Smooth muscle cell (in vitro differentiated cells): Measurements from ENCODE around the gene VILL. TPM values are rescaled to one million over a fixed set of nuclear protein-coding genes. Genes with fewer than 3 reads are reported as not detected.

Source experiments
- DNase-seq: peaks from one replicate; lab custom pipeline; 2025; ENCODE audit not compliant: unreplicated experiment; lab: John Stamatoyannopoulos, UW
- H2AFZ ChIP-seq: fragments of 200-600 bp; sonication (generic); 2 replicates; pipeline ENCODE4 v1.6.0; 2016; ENCODE audit warnings: antibody characterized with exemption, low read depth, mild to moderate bottlenecking
- H3F3A ChIP-seq: fragments of 200-600 bp; sonication (generic); 2 replicates; pipeline ENCODE4 v1.6.0; 2017; ENCODE audit warnings: antibody characterized with exemption, low read depth
- H3K27ac ChIP-seq: fragments of 200-600 bp; sonication (generic); 2 replicates; pipeline ENCODE4 v1.5.1; 2016; ENCODE audit warnings: low read depth, mild to moderate bottlenecking
- H3K27me3 ChIP-seq: fragments of 200-600 bp; sonication (generic); 2 replicates; pipeline ENCODE4 v1.6.1; 2016; ENCODE audit warnings: low read depth, mild to moderate bottlenecking
- H3K36me3 ChIP-seq: fragments of 200-600 bp; sonication (generic); 2 replicates; pipeline ENCODE4 v1.5.1; 2016; ENCODE audit warnings: low read depth
- H3K4me1 ChIP-seq: fragments of 200-600 bp; sonication (generic); 2 replicates; pipeline ENCODE4 v1.5.1; 2016; ENCODE audit warnings: low read depth
- H3K4me2 ChIP-seq: fragments of 200-600 bp; sonication (generic); 2 replicates; pipeline ENCODE4 v1.6.0; 2016; ENCODE audit warnings: mild to moderate bottlenecking
- H3K4me3 ChIP-seq: fragments of 200-600 bp; sonication (generic); 2 replicates; pipeline ENCODE4 v1.5.1; 2016; ENCODE audit warnings: mild to moderate bottlenecking
- H3K79me2 ChIP-seq: fragments of 200-600 bp; sonication (generic); 2 replicates; pipeline ENCODE4 v1.6.0; 2016; ENCODE audit warnings: low read depth, mild to moderate bottlenecking
- H3K9ac ChIP-seq: fragments of 200-600 bp; sonication (generic); 2 replicates; pipeline ENCODE4 v1.6.0; 2016; ENCODE audit warnings: low read depth
- H3K9me3 ChIP-seq: fragments of 200-600 bp; sonication (generic); replicated peaks from 2 replicates; pipeline ENCODE4 v1.5.1; 2016; ENCODE audit warnings: low read depth
- H4K20me1 ChIP-seq: fragments of 200-600 bp; sonication (generic); 2 replicates; pipeline ENCODE4 v1.6.0; 2016; ENCODE audit warnings: low read depth
- CTCF ChIP-seq: fragments of 200-600 bp; sonication (generic); IDR thresholded peaks from 2 replicates; pipeline ENCODE4 v1.5.1; 2017; ENCODE audit warnings: borderline replicate concordance, mild to moderate bottlenecking, antibody characterized with exemption; ENCODE audit not compliant: insufficient read depth, poor library complexity, severe bottlenecking
- WGBS: methylation state at CpG from one replicate; pipeline ENCODE4 v1.1.7; 2016; ENCODE audit warnings: low lambda C conversion rate; 5-methylcytosine and 5-hydroxymethylcytosine counted together
- polyA plus RNA-seq: library from polyadenylated mRNA; unstranded; fragments of >200 nt; fragmentation: Nextera tagmentation; extraction: Ambion mirVana; gene quantifications from 2 replicates; pipeline ENCODE4 v1.2.1, GENCODE V29; 2016
- total RNA-seq: library from RNA; depleted of rRNA; stranded (reverse); fragments of >200 nt; gene quantifications from 2 replicates; pipeline ENCODE4 v1.2.3, GENCODE V29; 2014

VILL gene
- total and polyA plus RNA-seq, 2 experiments from 2014 or later = 2.3 to 3.4 TPM

GRCh38 chr3:38039899-38040261 lies 49.3 kb downstream of the VILL start:
- H3K4me3 ChIP-seq = peak overlapping the region; percentile 50
- H3K79me2 ChIP-seq = no peaks in the 10 kb centered on the region
- peaks cover 9% of the 10 kb centered on the region for H3K4me1 ChIP-seq
- peak overlapping the region; percentile 93 for H2AFZ ChIP-seq
- H4K20me1 ChIP-seq = no peaks in the 10 kb centered on the region
- H3F3A ChIP-seq = no peaks in the 10 kb centered on the region
- no peak overlapping the region for H3K27ac ChIP-seq
- TF ChIP-seq CTCF = no peak
- H3K9me3 ChIP-seq = no peaks in the 10 kb centered on the region
- WGBS = 55% methylated on average over 11 of the region's 11 CpGs
- no peak overlapping the region for H3K9ac ChIP-seq
- no peaks in the 10 kb centered on the region for H3K27me3 ChIP-seq
- no peak for DNase-seq
- H3K4me2 ChIP-seq = peak overlapping the region; percentile 92
- no peaks in the 10 kb centered on the region for H3K36me3 ChIP-seq

GRCh38 chr3:38040401-38040800 lies 49.8 kb downstream of the VILL start:
- WGBS = 89% methylated on average over 5 of the region's 5 CpGs
- Histone ChIP-seq H3K27me3 (no peaks in the 10 kb centered on the region), H2AFZ (no peak overlapping the region), H3K4me3 (no peak overlapping the region), H3K27ac (no peak overlapping the region), H3K4me2 (no peak overlapping the region), H3K9me3 (no peaks in the 10 kb centered on the region), H3K79me2 (no peaks in the 10 kb centered on the region), H4K20me1 (no peaks in the 10 kb centered on the region), H3F3A (no peaks in the 10 kb centered on the region), H3K4me1 (peaks cover 9% of the 10 kb centered on the region), H3K9ac (no peak overlapping the region), H3K36me3 (no peaks in the 10 kb centered on the region)
- TF ChIP-seq CTCF = no peak
- DNase-seq = no peak

GRCh38 chr3:38043486-38043885 lies 52.9 kb downstream of the VILL start:
- H3K79me2 ChIP-seq = no peaks in the 10 kb centered on the region
- no peak overlapping the region for H3K4me3 ChIP-seq
- no peak for TF ChIP-seq CTCF
- H3K27ac ChIP-seq = no peak overlapping the region
- no peaks in the 10 kb centered on the region for H3K27me3 ChIP-seq
- H3F3A ChIP-seq = no peaks in the 10 kb centered on the region
- H3K36me3 ChIP-seq = no peaks in the 10 kb centered on the region
- peaks cover 9% of the 10 kb centered on the region for H3K4me1 ChIP-seq
- no peak for DNase-seq
- no peak overlapping the region for H2AFZ ChIP-seq
- H3K9me3 ChIP-seq = no peaks in the 10 kb centered on the region
- H3K4me2 ChIP-seq = no peak overlapping the region
- H3K9ac ChIP-seq = no peak overlapping the region
- no peaks in the 10 kb centered on the region for H4K20me1 ChIP-seq
- 91% methylated on average over 4 of the region's 4 CpGs for WGBS

GRCh38 chr3:38046027-38046426 lies 55.4 kb downstream of the VILL start:
- no peak for TF ChIP-seq CTCF
- H4K20me1 ChIP-seq = no peaks in the 10 kb centered on the region
- H3K4me2 ChIP-seq = no peak overlapping the region
- DNase-seq = no peak
- no peaks in the 10 kb centered on the region for H3K4me1 ChIP-seq
- no peak overlapping the region for H3K27ac ChIP-seq
- no peak overlapping the region for H2AFZ ChIP-seq
- H3K4me3 ChIP-seq = no peak overlapping the region
- H3K9me3 ChIP-seq = no peaks in the 10 kb centered on the region
- WGBS = 88% methylated on average over 4 of the region's 4 CpGs
- H3K27me3 ChIP-seq = no peaks in the 10 kb centered on the region
- H3K36me3 ChIP-seq = no peaks in the 10 kb centered on the region
- no peak overlapping the region for H3K9ac ChIP-seq
- no peaks in the 10 kb centered on the region for H3K79me2 ChIP-seq
- no peaks in the 10 kb centered on the region for H3F3A ChIP-seq
